ENCODE measurements around the gene APOA5.
"Not testable (repeated sequence)": the region's sequence is repeated elsewhere in the genome, so short reads cannot be mapped to it uniquely, and the experiment has no call there.

The APOA5 gene, protein sequence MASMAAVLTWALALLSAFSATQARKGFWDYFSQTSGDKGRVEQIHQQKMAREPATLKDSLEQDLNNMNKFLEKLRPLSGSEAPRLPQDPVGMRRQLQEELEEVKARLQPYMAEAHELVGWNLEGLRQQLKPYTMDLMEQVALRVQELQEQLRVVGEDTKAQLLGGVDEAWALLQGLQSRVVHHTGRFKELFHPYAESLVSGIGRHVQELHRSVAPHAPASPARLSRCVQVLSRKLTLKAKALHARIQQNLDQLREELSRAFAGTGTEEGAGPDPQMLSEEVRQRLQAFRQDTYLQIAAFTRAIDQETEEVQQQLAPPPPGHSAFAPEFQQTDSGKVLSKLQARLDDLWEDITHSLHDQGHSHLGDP

DNA sequence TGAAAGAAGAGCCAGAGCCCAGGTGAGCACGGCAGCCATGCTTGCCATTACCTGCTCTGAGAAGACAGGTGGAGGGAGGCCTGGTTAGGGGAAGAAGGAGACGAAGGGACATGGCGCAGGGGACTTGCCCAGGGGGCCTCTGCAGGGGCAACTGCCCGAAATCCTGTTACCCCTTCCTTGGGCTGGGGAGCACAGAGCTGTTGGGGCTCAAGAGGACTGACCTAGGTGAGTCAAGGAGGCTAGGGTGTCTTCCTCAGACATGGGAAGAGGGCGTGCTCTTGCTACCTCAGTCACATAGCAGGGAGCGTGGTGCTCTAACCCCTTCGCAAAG is at the start of gene APOA5:
Gene APOA5, minus strand, starts transcription at position 67 of the 331 bp plus-strand sequence. Its CDS starts 19 bp downstream, at position 48.
- no peak for DNase-seq

DNA sequence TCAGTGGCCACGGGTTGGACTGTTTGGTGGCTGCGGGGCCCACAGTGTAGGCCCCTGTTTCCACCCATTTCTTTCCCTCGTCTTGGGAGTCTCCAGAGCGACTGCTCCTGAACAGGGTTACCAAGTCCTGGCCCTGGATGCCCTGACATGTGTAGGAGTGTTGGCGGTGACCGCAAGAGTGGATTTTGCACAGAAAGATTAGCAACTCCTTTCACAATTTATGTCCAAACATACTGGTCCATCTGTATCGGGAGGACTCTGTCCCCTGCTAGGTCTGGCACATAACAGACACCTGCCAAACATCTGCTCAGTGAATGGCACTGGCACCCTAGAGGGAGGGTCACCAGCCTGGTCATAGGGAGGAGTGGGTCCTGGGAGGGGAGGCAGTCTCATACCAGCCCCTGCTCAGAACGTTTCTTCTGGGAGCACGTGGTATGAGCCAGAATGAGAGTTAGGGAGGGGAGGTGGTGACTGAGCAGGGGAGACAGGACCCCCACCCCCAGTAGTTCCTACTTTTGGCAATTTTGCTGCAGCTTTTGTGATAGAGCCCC is 49.1 kb upstream of the APOA5 start:
- DNase-seq = no peak

DNA sequence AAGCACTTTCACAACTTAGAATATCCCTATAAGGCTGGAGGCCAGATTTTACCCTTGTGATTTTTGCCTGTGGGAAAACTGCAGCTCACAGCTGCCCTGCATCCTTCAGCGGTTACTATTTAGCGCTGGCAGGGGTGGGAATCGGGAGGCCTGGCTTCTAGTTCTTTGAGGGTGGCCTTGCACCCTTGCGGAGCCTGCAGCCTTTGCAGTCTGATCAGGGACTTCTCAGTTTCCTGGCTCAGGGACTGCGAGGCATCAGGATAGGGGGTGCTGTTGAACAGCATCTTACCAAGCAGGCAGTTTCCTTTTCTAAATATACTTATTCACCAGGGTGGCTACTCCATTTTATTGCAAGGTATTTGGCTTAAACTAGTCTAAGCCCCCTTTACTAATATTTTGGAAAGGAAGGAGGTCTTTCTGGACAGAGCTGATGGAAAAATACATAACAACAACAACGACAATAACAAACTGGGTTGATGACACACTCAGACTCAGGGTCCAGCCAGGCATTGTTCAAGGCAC is 48.6 kb upstream of the APOA5 start:
- no peak for DNase-seq

DNA sequence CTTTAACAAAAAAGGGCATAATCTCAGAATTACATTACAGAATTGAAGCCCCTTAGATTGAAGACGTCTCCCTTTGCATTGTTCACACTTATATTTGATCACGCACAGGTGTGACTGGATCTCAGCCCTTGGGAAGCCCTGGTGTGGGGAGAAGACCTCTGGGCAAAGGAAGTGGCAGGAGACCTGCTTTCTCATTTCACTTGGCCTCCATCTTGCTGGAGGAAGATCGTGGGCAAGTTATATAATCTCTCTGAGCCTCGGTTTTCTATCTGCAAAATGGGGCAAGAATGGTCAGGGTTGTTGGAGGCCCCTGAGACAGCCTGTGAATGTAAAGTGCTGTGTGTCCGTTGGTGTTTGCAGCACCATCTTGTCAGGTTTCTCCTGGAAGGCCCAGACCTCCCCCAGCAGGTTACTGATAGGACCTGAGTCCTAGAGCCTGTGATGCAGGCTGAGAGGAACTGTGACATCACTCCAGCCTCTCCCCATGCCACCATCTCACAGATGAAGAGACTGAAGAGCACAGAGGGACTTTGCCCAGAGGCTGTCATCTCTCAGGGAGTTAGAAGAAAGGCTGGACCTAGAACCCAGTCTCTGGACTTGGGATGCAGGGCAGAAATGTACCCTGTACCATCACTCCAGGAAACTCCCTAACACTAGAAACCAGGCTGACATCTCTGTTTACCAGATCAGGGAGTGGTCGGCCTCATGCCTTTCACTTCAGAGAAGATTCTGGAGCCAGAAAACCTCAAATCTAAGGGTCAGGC is 46.8 kb upstream of the APOA5 start:
- DNase-seq = no peak

DNA sequence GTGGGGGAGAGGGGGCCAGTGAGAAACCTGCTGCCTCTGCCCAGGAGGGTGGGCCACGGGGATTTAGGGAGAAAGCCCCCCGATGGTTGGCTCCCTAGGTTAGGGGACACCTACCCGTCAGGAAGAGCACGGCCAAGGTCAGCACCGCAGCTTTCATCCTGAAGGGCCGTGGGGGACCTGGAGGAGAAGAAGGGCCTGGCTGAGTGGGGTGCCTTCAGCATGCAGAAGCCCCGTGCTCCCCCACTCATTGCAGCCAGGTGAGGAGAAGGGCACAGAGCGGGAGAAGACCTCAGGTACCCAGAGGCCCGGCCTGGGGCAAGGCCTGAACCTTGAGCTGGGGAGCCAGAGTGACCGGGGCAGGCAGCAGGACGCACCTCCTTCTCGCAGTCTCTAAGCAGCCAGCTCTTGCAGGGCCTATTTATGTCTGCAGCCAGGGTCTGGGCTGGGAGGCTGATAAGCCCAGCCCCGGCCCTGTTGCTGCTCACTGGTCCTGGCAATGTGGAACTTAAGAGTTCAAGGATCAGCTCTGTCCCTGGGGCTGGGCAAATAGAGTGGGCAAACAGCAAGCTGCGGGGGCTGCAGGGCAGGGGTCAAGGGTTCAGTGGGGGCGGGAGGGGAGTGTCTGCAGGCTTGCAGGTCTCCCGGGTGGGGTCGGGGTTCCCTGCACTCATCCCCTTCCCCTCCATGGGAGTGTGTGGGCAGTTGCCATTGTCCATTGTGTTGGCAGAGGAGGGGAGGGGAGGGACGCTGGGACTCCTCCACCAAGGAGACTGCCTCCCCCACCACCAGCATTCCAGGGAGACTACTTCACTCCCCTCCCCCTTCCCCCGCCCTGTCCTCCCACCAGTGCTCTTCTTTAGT is 45.8 kb upstream of the APOA5 start, which contains the start of gene APOA1:
Gene APOA1, minus strand, starts transcription at position 392 of the 861 bp plus-strand sequence. Its CDS starts 235 bp downstream, at position 157.
- no peak for DNase-seq

DNA sequence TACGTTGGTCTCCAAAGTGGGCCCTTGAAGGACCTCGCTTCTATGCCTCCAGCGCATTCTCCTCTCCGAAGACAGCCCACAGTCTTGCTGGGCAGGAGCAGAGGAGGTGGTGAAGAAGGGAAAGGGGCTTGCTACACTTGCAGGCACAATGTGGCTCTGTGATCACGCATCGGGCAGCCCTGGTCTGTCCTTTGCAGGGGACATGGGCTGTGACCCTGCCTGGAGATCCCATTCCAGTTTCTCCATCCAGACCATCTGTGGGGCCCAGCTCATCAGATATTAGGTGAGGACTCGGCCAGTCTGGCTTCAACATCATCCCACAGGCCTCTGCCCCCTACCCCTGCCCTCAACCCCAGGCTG is 44.9 kb upstream of the APOA5 start:
- DNase-seq = no peak

DNA sequence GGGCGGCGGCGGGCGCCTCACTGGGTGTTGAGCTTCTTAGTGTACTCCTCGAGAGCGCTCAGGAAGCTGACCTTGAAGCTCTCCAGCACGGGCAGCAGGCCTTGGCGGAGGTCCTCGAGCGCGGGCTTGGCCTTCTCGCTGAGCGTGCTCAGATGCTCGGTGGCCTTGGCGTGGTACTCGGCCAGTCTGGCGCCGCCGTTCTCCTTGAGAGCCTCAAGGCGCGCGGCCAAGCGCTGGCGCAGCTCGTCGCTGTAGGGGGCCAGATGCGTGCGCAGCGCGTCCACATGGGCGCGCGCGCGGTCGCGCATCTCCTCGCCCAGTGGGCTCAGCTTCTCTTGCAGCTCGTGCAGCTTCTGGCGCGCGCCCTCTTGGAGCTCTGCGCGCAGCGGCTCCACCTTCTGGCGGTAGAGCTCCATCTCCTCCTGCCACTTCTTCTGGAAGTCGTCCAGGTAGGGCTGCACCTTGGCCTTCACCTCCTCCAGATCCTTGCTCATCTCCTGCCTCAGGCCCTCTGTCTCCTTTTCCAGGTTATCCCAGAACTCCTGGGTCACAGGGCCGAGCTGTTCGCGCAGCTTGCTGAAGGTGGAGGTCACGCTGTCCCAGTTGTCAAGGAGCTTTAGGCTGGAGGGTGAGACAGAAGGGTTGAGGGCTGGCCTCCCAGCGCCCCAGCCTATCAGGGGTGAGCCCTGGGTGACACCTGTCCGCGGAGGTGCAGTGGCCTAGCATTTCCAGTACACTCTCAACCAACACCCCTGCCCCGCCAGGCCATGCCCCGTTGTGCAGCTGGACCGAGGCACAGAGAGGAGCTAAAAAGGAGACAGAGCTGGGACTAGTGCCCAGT is 44.3 kb upstream of the APOA5 start:
- DNase-seq = peak; percentile 91

DNA sequence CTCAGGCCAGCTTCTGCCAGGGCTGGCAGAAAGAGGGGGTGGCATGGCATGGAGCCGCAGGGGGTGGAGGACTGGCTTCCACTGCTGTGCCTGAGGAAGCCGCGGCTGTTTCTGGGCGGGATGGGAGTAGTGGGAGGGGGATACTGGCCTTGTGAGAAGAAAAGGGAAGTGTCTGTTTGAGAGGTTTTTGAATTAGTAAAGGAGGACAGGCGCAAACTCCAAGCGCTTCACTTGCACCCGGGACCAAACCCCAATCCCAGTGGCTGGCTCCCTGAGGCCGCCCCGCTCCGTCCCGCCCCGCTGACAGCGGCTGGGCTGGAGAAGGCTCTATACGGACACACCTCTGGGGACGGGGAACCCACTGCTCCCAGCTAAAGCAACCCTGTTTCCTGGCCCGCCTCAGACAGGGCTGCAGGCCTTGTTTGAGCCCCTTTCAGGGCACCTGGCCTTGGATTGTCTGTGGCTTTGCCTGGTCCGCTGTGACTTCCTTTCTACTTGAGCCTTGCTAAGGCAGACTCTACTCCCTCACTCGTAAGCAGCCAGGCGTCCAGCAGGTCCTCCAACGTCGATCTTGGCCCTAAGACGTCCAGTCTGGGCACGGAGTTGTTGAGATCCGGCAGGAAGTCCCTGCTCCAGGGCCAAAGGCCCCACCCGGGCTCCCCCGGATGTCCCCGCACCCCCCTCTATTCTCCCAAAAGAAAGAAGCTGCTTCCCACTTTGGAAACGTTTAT is 43.5 kb upstream of the APOA5 start:
- DNase-seq = no peak

DNA sequence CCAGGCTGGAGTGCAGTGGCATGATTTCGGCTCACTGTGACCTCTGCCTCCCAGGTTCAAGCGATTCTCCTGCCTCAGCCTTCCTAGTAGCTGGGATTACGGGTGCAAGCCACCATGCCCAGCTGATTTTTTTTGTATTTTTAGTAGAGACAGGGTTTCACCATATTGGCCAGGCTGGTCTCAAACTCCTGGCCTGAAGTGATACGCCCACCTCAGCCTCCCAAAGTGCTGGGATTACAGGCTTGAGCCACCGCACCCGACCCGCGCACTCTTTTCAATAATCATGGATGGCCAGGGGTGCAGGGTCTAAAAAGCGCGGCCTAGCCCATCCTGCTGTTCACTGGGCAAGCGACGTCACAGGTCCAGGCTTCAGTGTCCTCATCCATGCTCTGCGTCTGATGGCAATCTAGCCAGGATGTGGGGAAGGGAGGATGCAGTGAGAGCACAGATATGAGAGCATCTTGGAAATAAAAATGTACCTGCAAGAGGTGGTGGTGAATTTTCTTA is 42.9 kb upstream of the APOA5 start:
- not testable (repeated sequence) for DNase-seq

DNA sequence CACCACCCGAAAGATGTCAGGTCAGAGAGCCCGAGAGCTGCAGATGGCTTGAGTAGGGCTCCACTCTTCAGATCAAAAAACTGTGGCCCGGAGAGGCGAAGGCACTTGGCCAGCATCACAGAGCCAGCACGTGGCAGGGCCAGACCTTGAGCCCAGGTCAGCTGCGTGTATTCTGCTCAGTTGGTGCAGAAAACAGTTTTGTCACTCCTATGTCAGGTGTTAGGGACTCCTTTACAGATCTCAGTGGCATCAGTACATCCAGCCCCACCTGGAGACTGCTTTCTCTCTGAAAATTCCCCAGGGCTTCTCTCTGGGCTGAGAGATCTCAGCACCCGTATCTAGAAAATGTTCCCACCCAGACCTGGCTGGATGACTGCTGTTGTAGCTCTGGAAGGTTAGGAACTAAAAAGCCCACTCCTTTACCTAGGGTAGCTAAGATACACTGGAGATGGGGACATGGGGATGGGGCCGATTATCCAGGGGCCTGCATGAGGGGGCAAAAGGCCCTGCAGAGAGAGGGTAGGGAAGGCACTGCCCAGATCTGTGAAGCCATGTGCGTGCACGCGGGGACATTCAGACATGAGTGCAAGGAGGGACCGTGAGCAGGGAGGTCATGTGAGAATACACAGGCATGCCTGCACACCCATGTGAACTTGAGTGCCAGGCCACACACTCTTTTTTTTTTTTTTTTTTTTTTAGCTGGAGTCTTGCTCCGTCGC is 42.3 kb upstream of the APOA5 start:
- no peak for DNase-seq

DNA sequence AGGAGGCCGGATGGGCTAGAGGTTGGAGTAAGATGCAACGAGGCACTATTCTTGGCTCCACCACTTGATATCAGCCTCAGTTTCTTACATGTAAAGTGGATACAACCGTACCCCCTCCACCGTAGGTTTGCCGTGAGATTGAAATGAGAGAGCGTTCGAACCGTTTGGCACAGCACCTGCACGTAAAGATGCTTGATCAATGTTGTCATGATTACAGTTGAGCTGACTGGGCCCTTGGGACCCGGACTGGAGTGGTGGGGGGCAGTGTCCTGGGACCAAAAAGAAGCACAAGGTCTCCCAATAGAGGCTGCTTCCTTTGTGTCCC is 41.8 kb upstream of the APOA5 start:
- no peak for DNase-seq

DNA sequence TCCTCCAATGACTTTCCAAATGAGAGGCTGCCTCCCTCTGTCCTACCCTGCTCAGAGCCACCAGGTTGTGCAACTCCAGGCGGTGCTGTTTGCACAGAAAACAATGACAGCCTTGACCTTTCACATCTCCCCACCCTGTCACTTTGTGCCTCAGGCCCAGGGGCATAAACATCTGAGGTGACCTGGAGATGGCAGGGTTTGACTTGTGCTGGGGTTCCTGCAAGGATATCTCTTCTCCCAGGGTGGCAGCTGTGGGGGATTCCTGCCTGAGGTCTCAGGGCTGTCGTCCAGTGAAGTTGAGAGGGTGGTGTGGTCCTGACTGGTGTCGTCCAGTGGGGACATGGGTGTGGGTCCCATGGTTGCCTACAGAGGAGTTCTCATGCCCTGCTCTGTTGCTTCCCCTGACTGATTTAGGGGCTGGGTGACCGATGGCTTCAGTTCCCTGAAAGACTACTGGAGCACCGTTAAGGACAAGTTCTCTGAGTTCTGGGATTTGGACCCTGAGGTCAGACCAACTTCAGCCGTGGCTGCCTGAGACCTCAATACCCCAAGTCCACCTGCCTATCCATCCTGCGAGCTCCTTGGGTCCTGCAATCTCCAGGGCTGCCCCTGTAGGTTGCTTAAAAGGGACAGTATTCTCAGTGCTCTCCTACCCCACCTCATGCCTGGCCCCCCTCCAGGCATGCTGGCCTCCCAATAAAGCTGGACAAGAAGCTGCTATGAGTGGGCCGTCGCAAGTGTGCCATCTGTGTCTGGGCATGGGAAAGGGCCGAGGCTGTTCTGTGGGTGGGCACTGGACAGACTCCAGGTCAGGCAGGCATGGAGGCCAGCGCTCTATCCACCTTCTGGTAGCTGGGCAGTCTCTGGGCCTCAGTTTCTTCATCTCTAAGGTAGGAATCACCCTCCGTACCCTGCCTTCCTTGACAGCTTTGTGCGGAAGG is 40.9 kb upstream of the APOA5 start:
- DNase-seq = no peak

DNA sequence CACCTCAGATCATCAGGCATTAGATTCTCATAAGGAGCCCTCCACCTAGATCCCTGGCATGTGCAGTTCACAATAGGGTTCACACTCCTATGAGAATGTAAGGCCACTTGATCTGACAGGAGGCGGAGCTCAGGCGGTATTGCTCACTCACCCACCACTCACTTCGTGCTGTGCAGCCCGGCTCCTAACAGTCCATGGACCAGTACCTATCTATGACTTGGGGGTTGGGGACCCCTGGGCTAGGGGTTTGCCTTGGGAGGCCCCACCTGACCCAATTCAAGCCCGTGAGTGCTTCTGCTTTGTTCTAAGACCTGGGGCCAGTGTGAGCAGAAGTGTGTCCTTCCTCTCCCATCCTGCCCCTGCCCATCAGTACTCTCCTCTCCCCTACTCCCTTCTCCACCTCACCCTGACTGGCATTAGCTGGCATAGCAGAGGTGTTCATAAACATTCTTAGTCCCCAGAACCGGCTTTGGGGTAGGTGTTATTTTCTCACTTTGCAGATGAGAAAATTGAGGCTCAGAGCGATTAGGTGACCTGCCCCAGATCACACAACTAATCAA is 40.2 kb upstream of the APOA5 start:
- DNase-seq = no peak

DNA sequence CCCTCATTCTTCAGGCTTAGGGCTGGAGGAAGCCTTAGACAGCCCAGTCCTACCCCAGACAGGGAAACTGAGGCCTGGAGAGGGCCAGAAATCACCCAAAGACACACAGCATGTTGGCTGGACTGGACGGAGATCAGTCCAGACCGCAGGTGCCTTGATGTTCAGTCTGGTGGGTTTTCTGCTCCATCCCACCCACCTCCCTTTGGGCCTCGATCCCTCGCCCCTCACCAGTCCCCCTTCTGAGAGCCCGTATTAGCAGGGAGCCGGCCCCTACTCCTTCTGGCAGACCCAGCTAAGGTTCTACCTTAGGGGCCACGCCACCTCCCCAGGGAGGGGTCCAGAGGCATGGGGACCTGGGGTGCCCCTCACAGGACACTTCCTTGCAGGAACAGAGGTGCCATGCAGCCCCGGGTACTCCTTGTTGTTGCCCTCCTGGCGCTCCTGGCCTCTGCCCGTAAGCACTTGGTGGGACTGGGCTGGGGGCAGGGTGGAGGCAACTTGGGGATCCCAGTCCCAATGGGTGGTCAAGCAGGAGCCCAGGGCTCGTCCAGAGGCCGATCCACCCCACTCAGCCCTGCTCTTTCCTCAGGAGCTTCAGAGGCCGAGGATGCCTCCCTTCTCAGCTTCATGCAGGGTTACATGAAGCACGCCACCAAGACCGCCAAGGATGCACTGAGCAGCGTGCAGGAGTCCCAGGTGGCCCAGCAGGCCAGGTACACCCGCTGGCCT is 38.7 kb upstream of the APOA5 start:
- no peak for DNase-seq

DNA sequence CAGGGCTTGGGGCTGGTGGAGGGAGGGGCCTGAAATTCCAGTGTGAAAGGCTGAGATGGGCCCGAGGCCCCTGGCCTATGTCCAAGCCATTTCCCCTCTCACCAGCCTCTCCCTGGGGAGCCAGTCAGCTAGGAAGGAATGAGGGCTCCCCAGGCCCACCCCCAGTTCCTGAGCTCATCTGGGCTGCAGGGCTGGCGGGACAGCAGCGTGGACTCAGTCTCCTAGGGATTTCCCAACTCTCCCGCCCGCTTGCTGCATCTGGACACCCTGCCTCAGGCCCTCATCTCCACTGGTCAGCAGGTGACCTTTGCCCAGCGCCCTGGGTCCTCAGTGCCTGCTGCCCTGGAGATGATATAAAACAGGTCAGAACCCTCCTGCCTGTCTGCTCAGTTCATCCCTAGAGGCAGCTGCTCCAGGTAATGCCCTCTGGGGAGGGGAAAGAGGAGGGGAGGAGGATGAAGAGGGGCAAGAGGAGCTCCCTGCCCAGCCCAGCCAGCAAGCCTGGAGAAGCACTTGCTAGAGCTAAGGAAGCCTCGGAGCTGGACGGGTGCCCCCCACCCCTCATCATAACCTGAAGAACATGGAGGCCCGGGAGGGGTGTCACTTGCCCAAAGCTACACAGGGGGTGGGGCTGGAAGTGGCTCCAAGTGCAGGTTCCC is 38.0 kb upstream of the APOA5 start, which contains the start of gene APOC3:
Gene APOC3, plus strand, starts transcription at position 383 of the 659 bp plus-strand sequence. CDS start 676 bp downstream, outside the sequence.
- no peak for DNase-seq

DNA sequence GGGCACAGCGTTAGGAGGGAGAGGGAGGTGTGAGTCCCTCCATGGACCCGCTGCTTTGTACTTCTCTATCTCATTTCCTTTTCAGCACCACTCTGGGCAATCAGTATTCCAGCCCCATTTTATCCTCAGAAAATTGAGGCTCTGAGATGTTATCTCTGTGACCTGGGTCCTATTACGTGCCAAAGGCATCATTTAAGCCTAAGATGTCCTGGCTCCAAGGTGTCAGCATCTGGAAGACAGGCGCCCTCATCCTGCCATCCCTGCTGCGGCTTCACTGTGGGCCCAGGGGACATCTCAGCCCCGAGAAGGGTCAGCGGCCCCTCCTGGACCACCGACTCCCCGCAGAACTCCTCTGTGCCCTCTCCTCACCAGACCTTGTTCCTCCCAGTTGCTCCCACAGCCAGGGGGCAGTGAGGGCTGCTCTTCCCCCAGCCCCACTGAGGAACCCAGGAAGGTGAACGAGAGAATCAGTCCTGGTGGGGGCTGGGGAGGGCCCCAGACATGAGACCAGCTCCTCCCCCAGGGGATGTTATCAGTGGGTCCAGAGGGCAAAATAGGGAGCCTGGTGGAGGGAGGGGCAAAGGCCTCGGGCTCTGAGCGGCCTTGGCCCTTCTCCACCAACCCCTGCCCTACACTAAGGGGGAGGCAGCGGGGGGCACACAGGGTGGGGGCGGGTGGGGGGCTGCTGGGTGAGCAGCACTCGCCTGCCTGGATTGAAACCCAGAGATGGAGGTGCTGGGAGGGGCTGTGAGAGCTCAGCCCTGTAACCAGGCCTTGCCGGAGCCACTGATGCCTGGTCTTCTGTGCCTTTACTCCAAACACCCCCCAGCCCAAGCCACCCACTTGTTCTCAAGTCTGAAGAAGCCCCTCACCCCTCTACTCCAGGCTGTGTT is 37.2 kb upstream of the APOA5 start:
- no peak for DNase-seq

All from NCI-H1436 (cell line).